Smooth muscle cell (in vitro differentiated cells): ENCODE data around the gene RNF217. TPM values are rescaled to one million over a fixed set of nuclear protein-coding genes. Genes with fewer than 3 reads are reported as not detected.
"Not testable (repeated sequence)": the region's sequence is repeated elsewhere in the genome, so short reads cannot be mapped to it uniquely, and the experiment has no call there.

Source experiments
- DNase-seq: peaks from one replicate; lab custom pipeline; 2025; ENCODE audit not compliant: unreplicated experiment; lab: John Stamatoyannopoulos, UW
- H2AFZ ChIP-seq: fragments of 200-600 bp; sonication (generic); 2 replicates; pipeline ENCODE4 v1.6.0; 2016; ENCODE audit warnings: antibody characterized with exemption, low read depth, mild to moderate bottlenecking
- H3F3A ChIP-seq: fragments of 200-600 bp; sonication (generic); 2 replicates; pipeline ENCODE4 v1.6.0; 2017; ENCODE audit warnings: antibody characterized with exemption, low read depth
- H3K27ac ChIP-seq: fragments of 200-600 bp; sonication (generic); 2 replicates; pipeline ENCODE4 v1.5.1; 2016; ENCODE audit warnings: low read depth, mild to moderate bottlenecking
- H3K27me3 ChIP-seq: fragments of 200-600 bp; sonication (generic); 2 replicates; pipeline ENCODE4 v1.6.1; 2016; ENCODE audit warnings: low read depth, mild to moderate bottlenecking
- H3K36me3 ChIP-seq: fragments of 200-600 bp; sonication (generic); 2 replicates; pipeline ENCODE4 v1.5.1; 2016; ENCODE audit warnings: low read depth
- H3K4me1 ChIP-seq: fragments of 200-600 bp; sonication (generic); 2 replicates; pipeline ENCODE4 v1.5.1; 2016; ENCODE audit warnings: low read depth
- H3K4me2 ChIP-seq: fragments of 200-600 bp; sonication (generic); 2 replicates; pipeline ENCODE4 v1.6.0; 2016; ENCODE audit warnings: mild to moderate bottlenecking
- H3K4me3 ChIP-seq: fragments of 200-600 bp; sonication (generic); 2 replicates; pipeline ENCODE4 v1.5.1; 2016; ENCODE audit warnings: mild to moderate bottlenecking
- H3K79me2 ChIP-seq: fragments of 200-600 bp; sonication (generic); 2 replicates; pipeline ENCODE4 v1.6.0; 2016; ENCODE audit warnings: low read depth, mild to moderate bottlenecking
- H3K9ac ChIP-seq: fragments of 200-600 bp; sonication (generic); 2 replicates; pipeline ENCODE4 v1.6.0; 2016; ENCODE audit warnings: low read depth
- H3K9me3 ChIP-seq: fragments of 200-600 bp; sonication (generic); replicated peaks from 2 replicates; pipeline ENCODE4 v1.5.1; 2016; ENCODE audit warnings: low read depth
- H4K20me1 ChIP-seq: fragments of 200-600 bp; sonication (generic); 2 replicates; pipeline ENCODE4 v1.6.0; 2016; ENCODE audit warnings: low read depth
- WGBS: methylation state at CpG from one replicate; pipeline ENCODE4 v1.1.7; 2016; ENCODE audit warnings: low lambda C conversion rate; 5-methylcytosine and 5-hydroxymethylcytosine counted together
- polyA plus RNA-seq: library from polyadenylated mRNA; unstranded; fragments of >200 nt; fragmentation: Nextera tagmentation; extraction: Ambion mirVana; gene quantifications from 2 replicates; pipeline ENCODE4 v1.2.1, GENCODE V29; 2016
- total RNA-seq: library from RNA; depleted of rRNA; stranded (reverse); fragments of >200 nt; gene quantifications from 2 replicates; pipeline ENCODE4 v1.2.3, GENCODE V29; 2014
- TF ChIP-seq, protein P1 (sequence below): fragments of 200-600 bp; sonication (generic); IDR thresholded peaks from 2 replicates; pipeline ENCODE4 v1.5.1; 2017; ENCODE audit warnings: borderline replicate concordance, mild to moderate bottlenecking, antibody characterized with exemption; ENCODE audit not compliant: insufficient read depth, poor library complexity, severe bottlenecking

The RNF217 gene
- total and polyA plus RNA-seq, 2 experiments from 2014 or later: 15.6 to 127 TPM

GRCh38 chr6:125121894-125122293 lies 159.7 kb downstream of the RNF217 start:
- no peaks in the 10 kb centered on the region for H3K36me3 ChIP-seq
- 97% methylated on average over 1 of the region's 1 CpG for WGBS
- no peak overlapping the region for H3K4me2 ChIP-seq
- no peaks in the 10 kb centered on the region for H4K20me1 ChIP-seq
- H3K27me3 ChIP-seq: no peaks in the 10 kb centered on the region
- TF ChIP-seq, protein P1, sequence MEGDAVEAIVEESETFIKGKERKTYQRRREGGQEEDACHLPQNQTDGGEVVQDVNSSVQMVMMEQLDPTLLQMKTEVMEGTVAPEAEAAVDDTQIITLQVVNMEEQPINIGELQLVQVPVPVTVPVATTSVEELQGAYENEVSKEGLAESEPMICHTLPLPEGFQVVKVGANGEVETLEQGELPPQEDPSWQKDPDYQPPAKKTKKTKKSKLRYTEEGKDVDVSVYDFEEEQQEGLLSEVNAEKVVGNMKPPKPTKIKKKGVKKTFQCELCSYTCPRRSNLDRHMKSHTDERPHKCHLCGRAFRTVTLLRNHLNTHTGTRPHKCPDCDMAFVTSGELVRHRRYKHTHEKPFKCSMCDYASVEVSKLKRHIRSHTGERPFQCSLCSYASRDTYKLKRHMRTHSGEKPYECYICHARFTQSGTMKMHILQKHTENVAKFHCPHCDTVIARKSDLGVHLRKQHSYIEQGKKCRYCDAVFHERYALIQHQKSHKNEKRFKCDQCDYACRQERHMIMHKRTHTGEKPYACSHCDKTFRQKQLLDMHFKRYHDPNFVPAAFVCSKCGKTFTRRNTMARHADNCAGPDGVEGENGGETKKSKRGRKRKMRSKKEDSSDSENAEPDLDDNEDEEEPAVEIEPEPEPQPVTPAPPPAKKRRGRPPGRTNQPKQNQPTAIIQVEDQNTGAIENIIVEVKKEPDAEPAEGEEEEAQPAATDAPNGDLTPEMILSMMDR: no peak
- H3F3A ChIP-seq: no peaks in the 10 kb centered on the region
- no peaks in the 10 kb centered on the region for H3K79me2 ChIP-seq
- no peak overlapping the region for H2AFZ ChIP-seq
- no peak overlapping the region for H3K4me3 ChIP-seq
- no peaks in the 10 kb centered on the region for H3K9me3 ChIP-seq
- H3K27ac ChIP-seq: no peak overlapping the region
- peaks cover 3% of the 10 kb centered on the region for H3K4me1 ChIP-seq
- H3K9ac ChIP-seq: no peak overlapping the region
- DNase-seq: no peak

GRCh38 chr6:125123051-125123450 lies 160.8 kb downstream of the RNF217 start:
- Histone ChIP-seq H3K27ac (no peak overlapping the region), H3K9ac (no peak overlapping the region), H2AFZ (no peak overlapping the region), H3K27me3 (no peaks in the 10 kb centered on the region), H3K4me3 (no peak overlapping the region), H3K9me3 (no peaks in the 10 kb centered on the region), H3K79me2 (no peaks in the 10 kb centered on the region), H3K36me3 (no peaks in the 10 kb centered on the region), H3K4me2 (no peak overlapping the region), H4K20me1 (no peaks in the 10 kb centered on the region), H3F3A (no peaks in the 10 kb centered on the region), H3K4me1 (peaks cover 3% of the 10 kb centered on the region)
- 84% methylated on average over 3 of the region's 3 CpGs for WGBS
- TF ChIP-seq, protein P1: no peak
- DNase-seq: no peak

- no peaks in the 10 kb centered on the region for H3K27me3 ChIP-seq
- H3K27ac ChIP-seq: no peak overlapping the region
- DNase-seq: no peak
- H3K36me3 ChIP-seq: no peaks in the 10 kb centered on the region
- H4K20me1 ChIP-seq: no peaks in the 10 kb centered on the region
- peaks cover 3% of the 10 kb centered on the region for H3K4me1 ChIP-seq
- TF ChIP-seq, protein P1: no peak
- H3K9ac ChIP-seq: no peak overlapping the region
- H3F3A ChIP-seq: no peaks in the 10 kb centered on the region
- WGBS: 84% methylated on average over 8 of the region's 8 CpGs
- no peaks in the 10 kb centered on the region for H3K79me2 ChIP-seq
- H3K4me2 ChIP-seq: no peak overlapping the region
- no peak overlapping the region for H2AFZ ChIP-seq
- H3K4me3 ChIP-seq: no peak overlapping the region
- no peaks in the 10 kb centered on the region for H3K9me3 ChIP-seq
Measured at GRCh38 chr6:125123468-125124048, 161.3 kb downstream of the RNF217 start.

DNA sequence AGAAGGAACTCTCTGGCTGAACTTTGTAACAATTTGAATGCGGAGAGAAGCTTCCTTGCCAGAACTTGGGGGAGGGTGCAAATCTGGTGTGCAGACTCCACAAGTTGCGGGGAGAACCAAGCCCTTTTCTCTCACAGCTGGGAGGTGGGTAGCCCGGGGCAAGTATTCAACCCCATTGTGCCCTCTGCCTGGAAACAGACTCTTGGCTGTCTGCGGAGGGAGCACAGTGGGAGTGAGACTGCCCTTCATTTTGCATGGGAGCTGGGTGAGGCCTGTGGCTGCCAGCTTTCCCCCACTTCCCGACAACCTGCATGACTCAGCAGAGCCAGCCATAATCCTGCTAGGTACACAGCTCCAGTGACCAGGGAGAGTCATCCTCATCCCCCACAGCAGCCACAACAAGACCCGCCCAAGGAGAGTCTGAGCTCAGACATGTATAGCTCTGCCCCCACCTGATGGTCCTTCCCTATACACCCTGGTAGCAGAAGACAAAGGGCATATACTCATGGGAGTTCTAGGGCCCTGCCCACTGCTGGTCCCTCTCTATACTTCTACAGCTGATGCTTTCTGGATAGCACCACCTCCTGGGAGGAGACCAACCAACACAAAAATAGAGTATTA lies 161.9 kb downstream of the RNF217 start:
- Histone ChIP-seq H3K9me3 (no peaks in the 10 kb centered on the region), H3K9ac (no peak overlapping the region), H3K4me2 (no peak overlapping the region), H4K20me1 (no peaks in the 10 kb centered on the region), H3K36me3 (no peaks in the 10 kb centered on the region), H3K79me2 (no peaks in the 10 kb centered on the region), H3F3A (no peaks in the 10 kb centered on the region), H3K27me3 (no peaks in the 10 kb centered on the region), H3K4me3 (no peak overlapping the region), H3K4me1 (peaks cover 3% of the 10 kb centered on the region), H3K27ac (no peak overlapping the region), H2AFZ (no peak overlapping the region)
- 87% methylated on average over 6 of the region's 6 CpGs for whole genome bisulfite sequencing
- TF ChIP-seq, protein P1: no peak
- no peak for DNase-seq

DNA sequence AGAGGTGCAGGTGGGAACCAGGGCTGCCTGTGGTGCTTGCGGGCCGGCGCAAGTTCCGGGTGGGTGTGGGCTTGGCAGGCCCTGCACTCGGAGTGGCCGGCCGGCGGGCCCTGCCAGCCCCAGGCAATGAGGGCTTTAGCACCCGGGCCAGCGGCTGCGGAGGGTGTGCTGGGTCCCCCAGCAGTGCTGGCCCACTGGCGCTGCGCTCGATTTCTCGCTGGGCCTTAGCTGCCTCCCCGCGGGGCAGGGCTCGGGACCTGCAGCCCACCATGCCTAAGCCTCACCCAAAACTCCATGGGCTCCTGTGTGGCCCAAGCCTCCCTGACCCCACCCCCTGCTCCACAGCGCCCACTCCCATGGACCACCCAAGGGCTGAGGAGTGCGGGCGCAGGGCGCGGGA lies 163.6 kb downstream of the RNF217 start:
- WGBS: 95% methylated on average over 16 of the region's 23 CpGs
- H3K9ac ChIP-seq, H3K4me3 ChIP-seq, H3K9me3 ChIP-seq, H3K4me2 ChIP-seq, H3K27me3 ChIP-seq, H2AFZ ChIP-seq, H3F3A ChIP-seq, H3K79me2 ChIP-seq, DNase-seq, H3K36me3 ChIP-seq, H4K20me1 ChIP-seq, H3K4me1 ChIP-seq, H3K27ac ChIP-seq: not testable (repeated sequence)
